B cell (primary cell): ENCODE results near the gene PDCD11.

Experiments
- EZH2 ChIP-seq: IDR thresholded peaks from 2 replicates; pipeline ENCODE4 v1.6.1; 2012; ENCODE audit warnings: borderline replicate concordance, low read depth, mild to moderate bottlenecking, moderate library complexity, low read length; ENCODE audit not compliant: insufficient read depth, poor library complexity, severe bottlenecking
- TF ChIP-seq, protein P1 (sequence below): fragments of 200-600 bp; IDR thresholded peaks from one replicate; pipeline ENCODE4 v1.8.0; 2022; ENCODE audit warnings: antibody characterized with exemption, mild to moderate bottlenecking

DNA sequence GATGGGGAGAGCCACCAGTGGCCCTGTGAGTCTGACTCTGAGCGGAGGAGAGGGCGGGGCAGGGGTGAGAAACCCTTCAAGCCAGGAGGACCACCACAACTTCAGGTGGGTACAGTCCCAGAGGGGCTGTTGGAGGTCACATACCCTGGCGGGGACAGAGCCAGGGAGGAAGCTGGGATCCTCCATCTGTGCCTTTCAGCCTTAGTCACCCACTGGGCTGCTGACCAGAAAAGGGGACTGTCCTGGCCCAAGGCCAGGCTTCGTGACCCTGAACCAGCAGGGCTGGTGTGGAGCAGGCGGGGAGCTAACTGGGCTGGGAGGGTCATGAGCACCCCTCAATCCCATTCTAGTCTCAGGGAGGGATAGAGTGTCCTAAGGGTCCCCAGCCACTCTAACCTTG lies 84.1 kb downstream of the PDCD11 start:
- TF ChIP-seq, protein P1, sequence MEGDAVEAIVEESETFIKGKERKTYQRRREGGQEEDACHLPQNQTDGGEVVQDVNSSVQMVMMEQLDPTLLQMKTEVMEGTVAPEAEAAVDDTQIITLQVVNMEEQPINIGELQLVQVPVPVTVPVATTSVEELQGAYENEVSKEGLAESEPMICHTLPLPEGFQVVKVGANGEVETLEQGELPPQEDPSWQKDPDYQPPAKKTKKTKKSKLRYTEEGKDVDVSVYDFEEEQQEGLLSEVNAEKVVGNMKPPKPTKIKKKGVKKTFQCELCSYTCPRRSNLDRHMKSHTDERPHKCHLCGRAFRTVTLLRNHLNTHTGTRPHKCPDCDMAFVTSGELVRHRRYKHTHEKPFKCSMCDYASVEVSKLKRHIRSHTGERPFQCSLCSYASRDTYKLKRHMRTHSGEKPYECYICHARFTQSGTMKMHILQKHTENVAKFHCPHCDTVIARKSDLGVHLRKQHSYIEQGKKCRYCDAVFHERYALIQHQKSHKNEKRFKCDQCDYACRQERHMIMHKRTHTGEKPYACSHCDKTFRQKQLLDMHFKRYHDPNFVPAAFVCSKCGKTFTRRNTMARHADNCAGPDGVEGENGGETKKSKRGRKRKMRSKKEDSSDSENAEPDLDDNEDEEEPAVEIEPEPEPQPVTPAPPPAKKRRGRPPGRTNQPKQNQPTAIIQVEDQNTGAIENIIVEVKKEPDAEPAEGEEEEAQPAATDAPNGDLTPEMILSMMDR = no peak
- TF ChIP-seq EZH2 = no peak
